Suppressor macrophage treated with lipopolysaccharide for 4 hours (primary cell): ENCODE measurements around the gene CCDC92B.

Source experiments
- DNase-seq: peaks from one replicate; pipeline ENCODE4 v3.0.0-alpha.2; 2020

CCDC92B gene

DNA sequence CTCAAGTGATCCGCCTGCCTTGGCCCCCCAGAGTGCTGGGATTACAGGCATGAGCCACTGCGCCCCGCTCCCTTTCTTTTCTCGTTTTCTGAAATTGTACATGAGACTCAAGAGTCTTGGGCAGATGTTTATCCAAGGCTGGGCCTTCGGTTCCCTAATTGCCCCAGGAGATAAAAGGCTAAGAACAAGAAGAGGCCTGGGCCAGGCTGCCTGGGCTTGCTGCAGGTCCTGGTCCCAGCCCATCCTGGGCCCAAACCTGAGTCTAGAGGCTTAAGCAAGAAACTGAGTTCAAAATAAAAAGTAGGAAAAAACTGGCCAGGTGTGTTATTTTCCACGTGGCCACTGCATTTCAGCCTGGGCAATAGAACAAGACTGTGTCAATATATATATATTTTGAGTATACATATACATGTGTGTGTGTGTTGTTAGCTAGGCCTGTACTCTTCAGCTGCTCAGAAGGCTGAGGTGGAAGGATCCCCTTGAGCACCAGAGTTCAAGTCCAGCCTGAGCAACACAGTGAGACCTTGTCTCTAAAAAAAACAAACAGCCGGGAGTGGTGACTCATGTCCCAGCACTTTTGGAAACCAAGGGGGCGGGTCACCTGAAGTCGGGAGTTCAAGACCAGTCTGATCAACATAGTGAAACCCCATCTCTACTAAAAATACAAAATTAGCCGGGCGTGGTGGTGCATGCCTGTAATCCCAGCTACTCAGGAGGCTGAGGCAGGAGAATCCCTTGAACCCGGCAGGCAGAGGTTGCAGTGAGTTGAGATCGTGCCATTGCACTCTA lies 31.1 kb downstream of the CCDC92B start:
- no peak for DNase-seq

- no peak for DNase-seq
Observed at GRCh38 chr17:2716649-2717048, 32.8 kb downstream of the CCDC92B start.

GRCh38 chr17:2713881-2714280 lies 35.6 kb downstream of the CCDC92B start:
- no peak for DNase-seq

GRCh38 chr17:2712300-2713043 lies 37.0 kb downstream of the CCDC92B start:
- DNase-seq: no peak

DNA sequence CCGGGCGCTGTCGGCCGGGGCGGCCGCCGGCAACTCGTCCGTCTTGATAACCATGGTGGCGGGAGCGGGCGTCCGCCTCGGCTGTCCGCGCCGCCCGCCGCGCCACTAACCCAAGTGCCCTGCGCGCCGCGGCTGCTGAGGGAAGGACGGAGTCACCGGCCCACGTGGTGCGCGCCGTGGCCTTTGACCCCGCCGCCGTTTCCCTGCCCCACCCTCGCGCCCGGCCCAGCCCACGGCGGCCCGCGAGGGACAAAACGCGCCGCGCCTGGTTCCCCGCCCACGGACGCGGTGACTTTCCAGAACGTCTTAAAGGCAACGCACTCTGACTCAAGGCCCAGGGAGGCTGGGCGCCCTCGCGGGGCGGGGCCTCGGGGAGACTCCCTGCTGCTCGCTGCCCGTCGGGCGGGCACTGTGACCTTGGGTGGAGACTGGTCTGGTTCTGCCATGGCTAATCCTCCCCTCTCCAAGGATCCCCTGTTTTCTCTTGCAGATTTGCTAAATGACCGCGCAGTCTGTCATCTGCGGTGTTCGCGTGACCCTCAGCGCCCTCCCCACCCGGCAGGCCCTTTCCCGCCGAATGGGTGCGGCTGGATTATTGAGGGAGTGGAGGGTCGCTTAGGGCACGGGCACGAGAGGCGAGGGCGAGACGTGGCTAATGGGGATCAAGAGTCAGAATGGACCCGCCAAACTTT lies 37.7 kb downstream of the CCDC92B start, which contains the start of gene CLUH:
Gene CLUH, minus strand, starts transcription at position 157 of the 692 bp plus-strand sequence. Its CDS starts 103 bp downstream, at position 54.
- DNase-seq: peak; percentile 100

DNA sequence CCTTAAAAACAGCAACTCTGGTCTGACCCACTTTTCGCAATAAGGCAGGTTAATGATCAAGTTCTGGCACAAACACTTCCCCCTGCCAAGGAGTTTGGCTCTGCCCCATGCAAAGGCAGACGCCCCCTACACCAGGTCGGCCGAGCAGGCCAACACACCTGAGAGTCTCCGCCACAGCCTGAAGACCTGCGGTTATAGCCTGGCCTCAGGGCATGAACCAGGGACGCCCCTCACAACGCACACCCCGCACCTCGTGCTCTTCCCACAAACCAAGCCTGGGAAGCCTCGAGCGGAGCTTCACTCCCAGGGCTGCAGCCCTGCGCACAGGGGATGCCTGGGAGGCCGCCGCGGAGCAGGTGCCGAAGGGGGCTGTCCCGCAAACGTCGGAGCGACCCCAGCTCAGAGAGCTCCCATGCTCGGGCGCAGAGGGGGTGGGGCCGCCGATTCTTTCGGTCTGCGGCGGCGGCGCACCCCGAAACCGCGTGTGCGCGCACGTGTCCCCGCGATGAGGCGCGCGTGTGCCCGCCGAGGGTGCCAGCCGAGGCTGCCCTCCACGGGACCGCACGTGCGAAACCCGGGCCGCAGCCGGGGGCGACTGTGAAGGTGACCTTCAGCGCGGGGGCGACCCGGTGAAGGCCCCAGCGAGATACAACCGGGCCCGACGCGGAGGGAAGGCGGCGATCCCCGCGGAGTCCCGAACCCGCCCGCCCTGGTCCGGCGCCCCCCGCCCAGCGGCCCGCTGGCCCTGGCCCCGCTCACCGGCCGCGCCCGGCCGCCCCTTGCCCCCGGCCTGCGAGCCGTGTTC lies 38.4 kb downstream of the CCDC92B start:
- peak; percentile 27 for DNase-seq

- no peak for DNase-seq
Observed at GRCh38 chr17:2710071-2710802, 39.2 kb downstream of the CCDC92B start.

GRCh38 chr17:2709183-2709661 lies 40.2 kb downstream of the CCDC92B start:
- DNase-seq: no peak

DNA sequence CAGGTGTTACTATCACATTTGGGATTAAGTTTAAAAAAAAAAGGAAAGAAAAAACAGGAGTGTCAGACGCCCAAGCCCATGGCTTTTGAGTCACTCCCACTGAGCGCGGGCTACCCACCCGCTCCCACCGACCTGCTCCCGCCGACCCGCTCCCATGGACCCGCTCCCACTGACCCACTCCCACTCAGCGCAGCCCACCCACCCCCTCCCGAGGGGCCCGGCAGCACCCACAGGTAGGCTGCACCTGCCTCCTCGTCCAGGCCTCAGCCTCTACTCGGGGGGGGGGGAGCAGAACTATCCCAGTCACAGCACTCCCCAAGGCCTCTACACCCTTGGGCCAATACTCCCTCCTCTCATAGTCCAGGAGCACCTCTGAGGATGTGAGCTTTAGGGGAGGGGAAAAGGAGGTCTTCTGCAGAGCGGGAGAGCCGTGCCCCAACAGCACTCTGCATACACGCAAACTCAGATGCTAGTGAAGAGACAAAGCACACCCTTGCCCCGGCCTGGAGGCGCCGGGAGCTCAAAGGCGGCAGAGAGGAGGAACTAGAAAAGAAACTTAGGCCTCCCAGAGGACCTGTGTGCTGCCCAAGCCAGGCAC lies 40.8 kb downstream of the CCDC92B start:
- DNase-seq: no peak

- no peak for DNase-seq
Observed at GRCh38 chr17:2707721-2708584, 41.5 kb downstream of the CCDC92B start.

DNA sequence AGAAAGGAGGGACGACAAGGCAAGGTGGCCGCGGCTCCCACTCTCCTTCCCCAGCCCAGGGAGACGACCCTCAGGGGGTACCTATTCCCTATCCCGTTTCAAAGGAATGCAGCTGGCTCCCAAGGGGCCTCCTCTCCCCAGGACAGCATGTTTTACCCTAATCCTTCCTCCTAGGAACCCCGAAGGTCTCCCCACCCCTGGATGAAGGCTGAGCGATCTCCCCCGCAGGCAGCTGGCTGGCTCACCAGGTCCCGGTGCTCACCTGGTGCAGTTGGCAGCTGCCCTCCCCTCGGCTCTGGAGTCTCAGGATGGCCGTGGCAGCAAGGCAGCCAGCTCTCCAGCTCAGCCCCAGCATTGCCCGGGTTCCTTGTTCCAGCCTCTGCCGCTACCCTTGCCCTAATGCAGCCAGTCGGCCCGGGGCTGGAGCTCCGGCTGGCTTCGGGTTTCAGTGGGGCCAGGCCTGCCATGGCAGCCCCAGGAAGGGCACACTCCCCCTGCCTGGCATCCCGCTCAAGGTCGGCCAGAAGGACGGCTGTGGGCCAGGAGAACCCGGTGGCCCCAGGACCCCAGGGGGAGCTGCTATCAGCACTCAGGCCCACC lies 42.4 kb downstream of the CCDC92B start:
- DNase-seq: no peak

- no peak for DNase-seq
Observed at GRCh38 chr17:2705888-2706795, 43.3 kb downstream of the CCDC92B start.

DNA sequence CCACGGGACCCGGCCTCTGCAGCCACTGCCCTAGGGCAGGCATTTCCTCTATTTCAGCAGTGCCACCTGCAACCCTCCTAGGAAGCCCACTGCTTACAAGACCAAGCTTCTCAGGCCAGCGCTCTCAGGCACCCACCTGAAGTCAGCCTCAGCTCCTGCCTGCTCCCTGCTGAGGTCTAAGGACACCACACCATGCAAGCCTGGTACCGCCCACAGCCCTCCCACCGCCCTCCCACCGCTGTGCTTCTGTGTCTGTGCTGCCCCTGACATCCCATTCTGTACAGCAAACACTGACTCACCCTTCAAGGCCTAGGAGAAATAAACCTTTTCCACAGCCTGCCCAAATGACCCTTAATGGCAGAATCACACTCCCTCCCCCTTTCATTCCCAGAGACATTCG lies 44.2 kb downstream of the CCDC92B start:
- DNase-seq: no peak

GRCh38 chr17:2704890-2705248 lies 44.6 kb downstream of the CCDC92B start:
- DNase-seq: no peak

DNA sequence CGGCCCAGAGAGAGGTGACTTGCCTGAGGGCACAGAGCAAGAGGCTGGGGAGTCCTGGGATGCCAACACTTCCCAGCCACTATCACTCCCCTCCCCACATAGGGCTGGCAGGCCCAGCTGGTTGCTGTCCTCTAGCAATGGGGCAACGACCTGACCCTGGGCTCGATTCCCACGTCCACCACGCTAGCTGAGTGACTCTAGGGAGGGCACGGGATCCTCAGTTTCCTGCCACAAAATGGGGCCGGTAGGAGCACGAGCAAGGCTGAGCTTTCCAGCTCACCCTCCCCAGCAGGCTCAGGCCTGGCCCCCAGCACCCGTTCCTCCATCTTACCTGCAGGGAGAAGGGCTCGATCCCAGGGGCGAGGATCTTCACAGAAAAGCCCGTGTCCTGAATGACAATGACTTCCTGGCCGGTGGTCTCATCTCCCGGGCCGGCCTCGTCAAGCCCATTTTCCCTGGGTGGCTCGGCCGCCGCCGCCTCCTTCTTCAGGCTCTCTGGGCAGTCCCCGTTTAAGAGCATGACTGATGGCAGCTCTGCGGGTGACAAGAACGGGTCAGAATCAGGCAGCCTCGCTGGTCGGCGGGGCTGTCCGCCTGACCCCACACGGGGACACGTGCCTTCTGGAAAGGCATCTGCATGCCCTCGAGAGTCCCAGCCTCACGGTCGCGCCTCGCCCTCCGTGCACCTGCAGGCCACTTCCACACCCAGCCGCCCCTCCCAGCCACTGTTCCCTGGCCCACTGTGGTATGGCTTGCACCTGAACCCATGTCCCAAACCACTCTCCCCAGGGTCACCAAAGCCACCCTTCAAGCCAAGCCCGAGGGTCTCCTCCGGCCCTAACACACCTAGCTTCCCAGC lies 45.2 kb downstream of the CCDC92B start:
- DNase-seq: no peak

DNA sequence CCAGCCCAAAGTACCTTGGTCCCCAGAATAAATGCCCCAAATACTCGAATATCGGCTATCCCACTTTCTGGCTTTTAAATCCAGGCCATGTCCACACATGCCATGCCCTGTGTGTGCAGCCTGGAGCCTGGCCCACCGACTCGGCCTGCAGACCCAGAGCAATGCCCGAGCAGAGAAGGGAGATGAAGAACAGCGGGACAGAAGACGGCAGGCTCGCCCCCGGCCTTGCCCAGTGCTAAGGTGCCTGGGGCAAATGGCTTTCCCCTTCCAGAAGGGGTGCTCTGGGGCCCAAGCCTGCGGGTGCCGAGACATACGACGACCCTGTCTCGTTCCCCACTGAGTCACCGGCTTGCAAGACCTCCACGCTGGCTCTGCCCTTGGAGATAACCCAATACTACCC lies 45.8 kb downstream of the CCDC92B start:
- DNase-seq: no peak

DNA sequence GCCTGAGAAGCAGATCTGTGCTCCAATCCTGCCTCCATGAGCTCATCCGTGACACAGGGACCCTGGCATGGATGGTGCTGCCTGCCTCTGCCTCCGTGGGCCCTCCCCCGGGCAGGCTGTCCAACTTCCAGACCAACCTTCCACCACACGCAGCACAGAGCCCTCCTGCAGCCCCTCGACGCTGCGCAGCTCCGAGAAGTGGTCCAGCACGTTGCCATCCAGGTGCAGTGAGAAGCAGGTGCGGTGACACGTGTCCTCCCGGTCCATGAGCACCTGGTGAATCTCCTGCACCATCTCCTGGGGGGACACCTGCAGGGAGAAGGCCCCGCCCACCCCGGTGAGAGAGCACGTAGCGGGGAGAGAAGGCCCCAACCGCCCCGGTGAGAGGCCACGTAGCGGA lies 46.3 kb downstream of the CCDC92B start:
- DNase-seq: no peak
